OCI-LY7 (cell line): ENCODE results near the gene SHROOM2. TPM values are rescaled to one million over a fixed set of nuclear protein-coding genes. Genes with fewer than 3 reads are reported as not detected.

Experiments used
- BruUV-seq: library from RNA; stranded (reverse); fragments of 400-500 nt; replicated peaks from 2 replicates; lab custom pipeline; 2021; lab: Mats Ljungman, UMichigan
- CTCF ChIA-PET: fragments of 300-600 bp; sonication (Branson Sonifier 250); formaldehyde crosslinking; loops from one replicate; lab custom pipeline; 2022; ENCODE audit warnings: antibody characterized with exemption; ENCODE audit not compliant: unreplicated experiment; lab: Charles Lee
- POLR2A ChIA-PET: fragments of 300-600 bp; sonication (Branson Sonifier 250); formaldehyde crosslinking; loops from one replicate; lab custom pipeline; 2022; ENCODE audit warnings: antibody characterized with exemption; lab: Charles Lee
- DNase-seq: peaks from one replicate; pipeline ENCODE4 v3.0.0-alpha.2; 2015; ENCODE audit warnings: low spot score
- H2AFZ ChIP-seq: fragments of 200-600 bp; sonication (generic), shearing (Covaris generic); 2 replicates; pipeline ENCODE4 v1.6.1; 2014; ENCODE audit warnings: mild to moderate bottlenecking, antibody characterized with exemption, low read length, moderate library complexity
- H3K27ac ChIP-seq: fragments of 200-600 bp; sonication (generic); 2 replicates; pipeline ENCODE4 v1.5.1; 2014; ENCODE audit warnings: mixed run types, low read depth, mild to moderate bottlenecking, moderate library complexity, low read length, inconsistent platforms; ENCODE audit not compliant: poor library complexity, severe bottlenecking
- H3K36me3 ChIP-seq: fragments of 200-600 bp; sonication (generic); 2 replicates; pipeline ENCODE4 v1.6.1; 2014; ENCODE audit warnings: mild to moderate bottlenecking, antibody characterized with exemption, low read length, moderate library complexity, mixed read lengths; ENCODE audit not compliant: insufficient read depth
- H3K4me1 ChIP-seq: fragments of 200-600 bp; sonication (generic); 2 replicates; pipeline ENCODE4 v1.5.1; 2014; ENCODE audit warnings: mild to moderate bottlenecking, low read length; ENCODE audit not compliant: insufficient read depth, poor library complexity, severe bottlenecking
- H3K4me2 ChIP-seq: fragments of 200-600 bp; sonication (generic); 2 replicates; pipeline ENCODE4 v1.6.1; 2014; ENCODE audit warnings: mild to moderate bottlenecking, low read length
- H3K4me3 ChIP-seq: fragments of 200-600 bp; sonication (generic); 2 replicates; pipeline ENCODE4 v1.5.1; 2014; ENCODE audit warnings: mild to moderate bottlenecking, low read depth, low read length; ENCODE audit not compliant: poor library complexity, severe bottlenecking
- H3K79me2 ChIP-seq: fragments of 200-600 bp; sonication (generic); 2 replicates; pipeline ENCODE4 v1.6.1; 2016; ENCODE audit warnings: low read depth, mild to moderate bottlenecking, low read length, moderate library complexity, mixed read lengths; ENCODE audit not compliant: insufficient read depth
- H3K9me2 ChIP-seq: fragments of 200-600 bp; sonication (generic); 2 replicates; pipeline ENCODE4 v1.6.1; 2016; ENCODE audit warnings: mild to moderate bottlenecking, low read length, mixed read lengths; ENCODE audit not compliant: insufficient read depth
- H3K9me3 ChIP-seq: fragments of 200-600 bp; sonication (generic); 2 replicates; pipeline ENCODE4 v1.6.1; 2014; ENCODE audit warnings: mild to moderate bottlenecking, mixed run types, low read length, mixed read lengths
- H4K20me1 ChIP-seq: fragments of 200-600 bp; sonication (generic); 2 replicates; pipeline ENCODE4 v1.6.1; 2014; ENCODE audit warnings: mild to moderate bottlenecking, antibody characterized with exemption, low read length, moderate library complexity, mixed read lengths; ENCODE audit not compliant: insufficient read depth
- EZH2phosphoT487 ChIP-seq: fragments of 200-600 bp; sonication (generic); IDR thresholded peaks from 2 replicates; pipeline ENCODE4 v1.6.1; 2018; ENCODE audit warnings: low read depth, borderline replicate concordance, mild to moderate bottlenecking, mixed run types, antibody characterized with exemption, low read length, moderate library complexity, mixed read lengths
- intact Hi-C: fragments of 100-400 bp; cut with micrococcal nuclease; formaldehyde crosslinking; loops from one replicate; pipeline ENCODE4 v1.10.0; 2022; ENCODE audit not compliant: unreplicated experiment
- total RNA-seq, 2 experiments: library from RNA; depleted of rRNA in 1 of 2; stranded (reverse); fragments of >200 nt in 1 of 2; shearing (Covaris generic) in 1 of 2; gene quantifications; 2 replicates each; pipeline ENCODE4 v1.2.3, GENCODE V29; 2014 to 2022
- TF ChIP-seq, protein P1 (sequence below): fragments of 200-600 bp; sonication (generic); conservative IDR thresholded peaks from 2 replicates; pipeline ENCODE4 v1.5.1; 2014; ENCODE audit warnings: mild to moderate bottlenecking, antibody characterized with exemption, low read length, moderate library complexity, mixed read lengths

SHROOM2 gene
- total RNA-seq, 2 experiments from 2014 or later, result not detected

- ChIA-PET CTCF (no interaction called here), POLR2A (no interaction called here)
- intact Hi-C loops, result no loop called here
- Histone ChIP-seq H2AFZ (no peak overlapping the region), H3K36me3 (no peaks in the 10 kb centered on the region), H4K20me1 (no peaks in the 10 kb centered on the region), H3K4me1 (no peaks in the 10 kb centered on the region), H3K4me2 (no peak overlapping the region), H3K9me2 (no peaks in the 10 kb centered on the region), H3K9me3 (no peaks in the 10 kb centered on the region), H3K79me2 (no peaks in the 10 kb centered on the region), H3K27ac (no peak overlapping the region), H3K4me3 (no peak overlapping the region)
- no TSS peak for BruUV-seq
- no peak for TF ChIP-seq EZH2phosphoT487
- TF ChIP-seq, protein P1, sequence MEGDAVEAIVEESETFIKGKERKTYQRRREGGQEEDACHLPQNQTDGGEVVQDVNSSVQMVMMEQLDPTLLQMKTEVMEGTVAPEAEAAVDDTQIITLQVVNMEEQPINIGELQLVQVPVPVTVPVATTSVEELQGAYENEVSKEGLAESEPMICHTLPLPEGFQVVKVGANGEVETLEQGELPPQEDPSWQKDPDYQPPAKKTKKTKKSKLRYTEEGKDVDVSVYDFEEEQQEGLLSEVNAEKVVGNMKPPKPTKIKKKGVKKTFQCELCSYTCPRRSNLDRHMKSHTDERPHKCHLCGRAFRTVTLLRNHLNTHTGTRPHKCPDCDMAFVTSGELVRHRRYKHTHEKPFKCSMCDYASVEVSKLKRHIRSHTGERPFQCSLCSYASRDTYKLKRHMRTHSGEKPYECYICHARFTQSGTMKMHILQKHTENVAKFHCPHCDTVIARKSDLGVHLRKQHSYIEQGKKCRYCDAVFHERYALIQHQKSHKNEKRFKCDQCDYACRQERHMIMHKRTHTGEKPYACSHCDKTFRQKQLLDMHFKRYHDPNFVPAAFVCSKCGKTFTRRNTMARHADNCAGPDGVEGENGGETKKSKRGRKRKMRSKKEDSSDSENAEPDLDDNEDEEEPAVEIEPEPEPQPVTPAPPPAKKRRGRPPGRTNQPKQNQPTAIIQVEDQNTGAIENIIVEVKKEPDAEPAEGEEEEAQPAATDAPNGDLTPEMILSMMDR, result no peak
- DNase-seq, result no peak
Measured at GRCh38 chrX:9860826-9861225, 74.6 kb downstream of the SHROOM2 start.

DNA sequence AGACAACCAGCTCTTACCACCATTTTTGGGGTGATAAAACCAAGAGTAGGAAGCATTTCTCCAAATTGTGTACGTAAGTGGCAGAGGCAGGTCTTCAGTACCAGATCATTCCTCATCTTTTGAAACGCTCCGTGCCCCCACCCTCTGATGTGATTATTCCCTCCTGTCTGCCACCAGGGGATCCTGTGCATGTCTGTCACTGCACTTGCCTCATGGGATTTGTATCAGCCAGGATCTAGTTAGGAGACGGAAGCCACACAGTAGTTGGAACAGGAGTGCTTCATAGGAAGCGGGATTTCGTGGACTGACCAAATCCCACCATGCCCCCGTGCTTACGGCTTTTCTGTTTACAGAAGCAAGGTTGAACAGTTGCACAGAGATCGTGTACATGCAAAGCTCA is 75.5 kb downstream of the SHROOM2 start:
- Histone ChIP-seq H3K27ac (no peak overlapping the region), H4K20me1 (no peaks in the 10 kb centered on the region), H3K9me2 (no peaks in the 10 kb centered on the region), H3K4me2 (no peak overlapping the region), H2AFZ (no peak overlapping the region), H3K9me3 (no peaks in the 10 kb centered on the region), H3K4me1 (no peaks in the 10 kb centered on the region), H3K4me3 (no peak overlapping the region), H3K79me2 (no peaks in the 10 kb centered on the region), H3K36me3 (no peaks in the 10 kb centered on the region)
- no peak for DNase-seq
- intact Hi-C loops, result no loop called here
- TF ChIP-seq, protein P1, result no peak
- no peak for TF ChIP-seq EZH2phosphoT487
- CTCF ChIA-PET, result no interaction called here
- no TSS peak for BruUV-seq
- POLR2A ChIA-PET, result no interaction called here

DNA sequence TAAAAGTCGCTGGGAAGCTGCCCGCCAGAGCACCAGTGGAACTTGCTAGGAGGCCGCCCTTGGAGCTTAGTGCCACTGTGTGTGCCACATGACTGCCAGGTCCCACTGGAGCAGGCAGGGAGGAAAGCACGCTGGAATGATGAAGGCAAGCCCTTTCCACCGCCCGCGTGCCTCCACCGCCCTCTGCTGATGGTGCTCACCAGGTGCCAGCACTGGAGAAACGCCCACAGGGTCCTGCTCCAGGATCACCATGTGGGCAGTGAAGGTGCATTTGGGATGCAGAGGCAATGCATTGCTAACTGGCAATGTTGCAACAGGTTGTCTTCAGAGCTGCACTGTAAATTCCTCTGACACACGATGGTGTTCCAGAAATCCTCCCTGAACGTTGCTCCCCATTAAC is 76.3 kb downstream of the SHROOM2 start:
- POLR2A ChIA-PET, result no interaction called here

More for the DNA sequence above, 76.3 kb downstream of the SHROOM2 start:
- no TSS peak for BruUV-seq
- no peak for DNase-seq
- Histone ChIP-seq H3K9me3 (no peaks in the 10 kb centered on the region), H3K4me1 (no peaks in the 10 kb centered on the region), H3K36me3 (no peaks in the 10 kb centered on the region), H3K27ac (no peak overlapping the region), H3K9me2 (no peaks in the 10 kb centered on the region), H3K79me2 (no peaks in the 10 kb centered on the region), H3K4me3 (no peak overlapping the region), H2AFZ (no peak overlapping the region), H4K20me1 (no peaks in the 10 kb centered on the region), H3K4me2 (no peak overlapping the region)
- no peak for TF ChIP-seq EZH2phosphoT487
- TF ChIP-seq, protein P1, result no peak
- CTCF ChIA-PET, result no interaction called here
- intact Hi-C loops, result no loop called here
